K562 (cell line): ENCODE measurements around the gene MORF4L1. TPM values are rescaled to one million over a fixed set of nuclear protein-coding genes. Genes with fewer than 3 reads are reported as not detected.

Source experiments
- ADNP ChIP-seq: fragments of 200-800 bp; sonication (Bioruptor generic); IDR thresholded peaks from 2 replicates; pipeline ENCODE4 v1.6.1; 2016; ENCODE audit warnings: missing genetic modification characterization, missing compliant biosample characterization
- CBFA2T3 ChIP-seq: fragments of 450-650 bp; IDR thresholded peaks from 2 replicates; pipeline ENCODE4 v1.6.1; 2017
- CCNT2 ChIP-seq: IDR thresholded peaks from 2 replicates; pipeline ENCODE4 v1.6.1; 2011; ENCODE audit warnings: borderline replicate concordance, low read depth, mild to moderate bottlenecking, moderate library complexity, mixed read lengths, low read length; ENCODE audit not compliant: insufficient read length; ENCODE audit errors: extremely low read depth
- FOXJ2 ChIP-seq: fragments of 200-800 bp; sonication (Bioruptor generic); IDR thresholded peaks from 2 replicates; pipeline ENCODE4 v1.6.1; 2016; ENCODE audit warnings: missing genetic modification characterization, missing compliant biosample characterization
- HMGXB4 ChIP-seq: sonication (generic); formaldehyde crosslinking; IDR thresholded peaks from 2 replicates; pipeline ENCODE4 v1.8.1; 2023; ENCODE audit warnings: mild to moderate bottlenecking, missing genetic modification reagents
- KHSRP ChIP-seq: fragments of 450-650 bp; IDR thresholded peaks from 2 replicates; pipeline ENCODE4 v1.6.1; 2017
- NFYB ChIP-seq: IDR thresholded peaks from 2 replicates; pipeline ENCODE4 v1.6.1; 2011; ENCODE audit warnings: mild to moderate bottlenecking, moderate library complexity; ENCODE audit not compliant: insufficient read length; ENCODE audit errors: extremely low read depth
- NR3C1 ChIP-seq: sonication (generic); formaldehyde crosslinking; IDR thresholded peaks from 2 replicates; pipeline ENCODE4 v1.8.1; 2022; ENCODE audit warnings: missing genetic modification reagents
- RHOXF2B ChIP-seq: fragments of 250-450 bp; sonication (Bioruptor Pico); conservative IDR thresholded peaks from 2 replicates; pipeline ENCODE4 v1.5.1; 2021
- STAT5B ChIP-seq: fragments of 250-450 bp; sonication (Bioruptor Pico); IDR thresholded peaks from 2 replicates; pipeline ENCODE4 v1.8.0; 2021; ENCODE audit warnings: mild to moderate bottlenecking, inconsistent platforms
- ZFP1 ChIP-seq: fragments of 450-650 bp; formaldehyde crosslinking; IDR thresholded peaks from 2 replicates; pipeline ENCODE4 v1.4.0; 2020; ENCODE audit warnings: mild to moderate bottlenecking, mixed read lengths
- ZNF175 ChIP-seq: fragments of 200-800 bp; sonication (Bioruptor generic); IDR thresholded peaks from 2 replicates; pipeline ENCODE4 v1.6.1; 2016; ENCODE audit warnings: low read depth, mild to moderate bottlenecking, missing genetic modification characterization, missing compliant biosample characterization
- ZNF197 ChIP-seq: fragments of 200-800 bp; sonication (Bioruptor generic); IDR thresholded peaks from 2 replicates; pipeline ENCODE4 v1.6.1; 2016; ENCODE audit warnings: low read depth, missing genetic modification characterization, missing compliant biosample characterization
- ZNF282 ChIP-seq: sonication (generic); formaldehyde crosslinking; IDR thresholded peaks from 2 replicates; pipeline ENCODE4 v1.8.1; 2023; ENCODE audit warnings: missing genetic modification reagents
- polyA plus RNA-seq, 8 experiments: library from polyadenylated mRNA; depleted of rRNA in 4 of 8; stranded (reverse) in 5 of 8; unstranded in 3 of 8; fragments of >200 nt; fragmentation: Nextera tagmentation in 2 of 8; fragmentation: Illumina TruSeq in 1 of 8; extraction: Ambion mirVana in 2 of 8; extraction: Trizol in 1 of 8; gene quantifications; 2 replicates each; pipeline versions ENCODE4 v1.2.1 to v1.2.3, GENCODE V29; 2011 to 2014; ENCODE audit warnings: inconsistent platforms in 1 of 8, missing spikeins in 1 of 8
- total RNA-seq, 7 experiments: library from RNA; depleted of rRNA in 6 of 7; stranded (reverse); fragments of >200 nt in 6 of 7; fragmentation: Illumina TruSeq in 2 of 7; extraction: Trizol in 2 of 7; gene quantifications; 2 replicates each; pipeline versions ENCODE4 v1.2.1 to v1.2.3, GENCODE V29; 2011 to 2021; ENCODE audit warnings: low replicate concordance in 1 of 7
- TF ChIP-seq, protein P1 (sequence below): sonication (generic); formaldehyde crosslinking; IDR thresholded peaks from 2 replicates; pipeline ENCODE4 v1.8.0; 2022; ENCODE audit warnings: missing genetic modification reagents, mild to moderate bottlenecking, borderline replicate concordance
- TF ChIP-seq, protein P2 (sequence below), 2 experiments: fragments of 450-650 bp in 1 of 2; sonication (generic) in 1 of 2; formaldehyde crosslinking; conservative IDR thresholded peaks; 2 replicates each; pipeline versions ENCODE4 v1.4.0 to v1.8.1; 2020 to 2022; ENCODE audit warnings: mild to moderate bottlenecking in 1 of 2, missing genetic modification reagents in 1 of 2
- TF ChIP-seq, protein P3 (sequence below): fragments of 250-450 bp; sonication (Bioruptor Pico); IDR thresholded peaks from 2 replicates; pipeline ENCODE4 v1.8.0; 2022; ENCODE audit warnings: moderate library complexity, mild to moderate bottlenecking, inconsistent platforms
- TF ChIP-seq, protein P4 (sequence below): IDR thresholded peaks from 3 replicates; pipeline ENCODE4 v1.6.1; 2011; ENCODE audit warnings: borderline replicate concordance, mild to moderate bottlenecking, moderate library complexity; ENCODE audit not compliant: insufficient read length; ENCODE audit errors: extremely low read depth

MORF4L1 gene
- total and polyA plus RNA-seq, 9 of the 15 experiments (the other 6 are each of a cell fraction or from before 2014, with no cell fraction given) = 127 to 615 (median 281) TPM

- TF ChIP-seq, protein P1, sequence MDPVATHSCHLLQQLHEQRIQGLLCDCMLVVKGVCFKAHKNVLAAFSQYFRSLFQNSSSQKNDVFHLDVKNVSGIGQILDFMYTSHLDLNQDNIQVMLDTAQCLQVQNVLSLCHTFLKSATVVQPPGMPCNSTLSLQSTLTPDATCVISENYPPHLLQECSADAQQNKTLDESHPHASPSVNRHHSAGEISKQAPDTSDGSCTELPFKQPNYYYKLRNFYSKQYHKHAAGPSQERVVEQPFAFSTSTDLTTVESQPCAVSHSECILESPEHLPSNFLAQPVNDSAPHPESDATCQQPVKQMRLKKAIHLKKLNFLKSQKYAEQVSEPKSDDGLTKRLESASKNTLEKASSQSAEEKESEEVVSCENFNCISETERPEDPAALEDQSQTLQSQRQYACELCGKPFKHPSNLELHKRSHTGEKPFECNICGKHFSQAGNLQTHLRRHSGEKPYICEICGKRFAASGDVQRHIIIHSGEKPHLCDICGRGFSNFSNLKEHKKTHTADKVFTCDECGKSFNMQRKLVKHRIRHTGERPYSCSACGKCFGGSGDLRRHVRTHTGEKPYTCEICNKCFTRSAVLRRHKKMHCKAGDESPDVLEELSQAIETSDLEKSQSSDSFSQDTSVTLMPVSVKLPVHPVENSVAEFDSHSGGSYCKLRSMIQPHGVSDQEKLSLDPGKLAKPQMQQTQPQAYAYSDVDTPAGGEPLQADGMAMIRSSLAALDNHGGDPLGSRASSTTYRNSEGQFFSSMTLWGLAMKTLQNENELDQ (CRISPR knock-in tag) = no peak
- TF ChIP-seq STAT5B (CRISPR knock-in tag) (no peak), NFYB (no peak), ZFP1 (CRISPR knock-in tag) (no peak), NR3C1 (CRISPR knock-in tag) (no peak), ADNP (tag) (no peak), ZNF175 (CRISPR knock-in tag) (peak; percentile 59; the same call in 1 of the 2 replicates), HMGXB4 (CRISPR knock-in tag) (no peak; the same call in 1 of the 2 replicates), FOXJ2 (no peak), KHSRP (no peak), ZNF197 (CRISPR knock-in tag) (peak; percentile 72), CCNT2 (no peak), CBFA2T3 (no peak), RHOXF2B (no peak), ZNF282 (no peak)
- TF ChIP-seq, protein P2, sequence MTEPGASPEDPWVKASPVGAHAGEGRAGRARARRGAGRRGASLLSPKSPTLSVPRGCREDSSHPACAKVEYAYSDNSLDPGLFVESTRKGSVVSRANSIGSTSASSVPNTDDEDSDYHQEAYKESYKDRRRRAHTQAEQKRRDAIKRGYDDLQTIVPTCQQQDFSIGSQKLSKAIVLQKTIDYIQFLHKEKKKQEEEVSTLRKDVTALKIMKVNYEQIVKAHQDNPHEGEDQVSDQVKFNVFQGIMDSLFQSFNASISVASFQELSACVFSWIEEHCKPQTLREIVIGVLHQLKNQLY (CRISPR knock-in tag; conservative IDR thresholded peaks at IDR 0.05) = no peak
- TF ChIP-seq, protein P3, sequence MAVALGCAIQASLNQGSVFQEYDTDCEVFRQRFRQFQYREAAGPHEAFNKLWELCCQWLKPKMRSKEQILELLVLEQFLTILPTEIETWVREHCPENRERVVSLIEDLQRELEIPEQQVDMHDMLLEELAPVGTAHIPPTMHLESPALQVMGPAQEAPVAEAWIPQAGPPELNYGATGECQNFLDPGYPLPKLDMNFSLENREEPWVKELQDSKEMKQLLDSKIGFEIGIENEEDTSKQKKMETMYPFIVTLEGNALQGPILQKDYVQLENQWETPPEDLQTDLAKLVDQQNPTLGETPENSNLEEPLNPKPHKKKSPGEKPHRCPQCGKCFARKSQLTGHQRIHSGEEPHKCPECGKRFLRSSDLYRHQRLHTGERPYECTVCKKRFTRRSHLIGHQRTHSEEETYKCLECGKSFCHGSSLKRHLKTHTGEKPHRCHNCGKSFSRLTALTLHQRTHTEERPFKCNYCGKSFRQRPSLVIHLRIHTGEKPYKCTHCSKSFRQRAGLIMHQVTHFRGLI (CRISPR knock-in tag) = no peak
- TF ChIP-seq, protein P4, sequence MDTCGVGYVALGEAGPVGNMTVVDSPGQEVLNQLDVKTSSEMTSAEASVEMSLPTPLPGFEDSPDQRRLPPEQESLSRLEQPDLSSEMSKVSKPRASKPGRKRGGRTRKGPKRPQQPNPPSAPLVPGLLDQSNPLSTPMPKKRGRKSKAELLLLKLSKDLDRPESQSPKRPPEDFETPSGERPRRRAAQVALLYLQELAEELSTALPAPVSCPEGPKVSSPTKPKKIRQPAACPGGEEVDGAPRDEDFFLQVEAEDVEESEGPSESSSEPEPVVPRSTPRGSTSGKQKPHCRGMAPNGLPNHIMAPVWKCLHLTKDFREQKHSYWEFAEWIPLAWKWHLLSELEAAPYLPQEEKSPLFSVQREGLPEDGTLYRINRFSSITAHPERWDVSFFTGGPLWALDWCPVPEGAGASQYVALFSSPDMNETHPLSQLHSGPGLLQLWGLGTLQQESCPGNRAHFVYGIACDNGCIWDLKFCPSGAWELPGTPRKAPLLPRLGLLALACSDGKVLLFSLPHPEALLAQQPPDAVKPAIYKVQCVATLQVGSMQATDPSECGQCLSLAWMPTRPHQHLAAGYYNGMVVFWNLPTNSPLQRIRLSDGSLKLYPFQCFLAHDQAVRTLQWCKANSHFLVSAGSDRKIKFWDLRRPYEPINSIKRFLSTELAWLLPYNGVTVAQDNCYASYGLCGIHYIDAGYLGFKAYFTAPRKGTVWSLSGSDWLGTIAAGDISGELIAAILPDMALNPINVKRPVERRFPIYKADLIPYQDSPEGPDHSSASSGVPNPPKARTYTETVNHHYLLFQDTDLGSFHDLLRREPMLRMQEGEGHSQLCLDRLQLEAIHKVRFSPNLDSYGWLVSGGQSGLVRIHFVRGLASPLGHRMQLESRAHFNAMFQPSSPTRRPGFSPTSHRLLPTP = no peak
Observed at GRCh38 chr15:78872972-78873792, 492 bp downstream of the MORF4L1 start (continued).
